ENCODE results near the gene CHID1.

The CHID1 gene

DNA sequence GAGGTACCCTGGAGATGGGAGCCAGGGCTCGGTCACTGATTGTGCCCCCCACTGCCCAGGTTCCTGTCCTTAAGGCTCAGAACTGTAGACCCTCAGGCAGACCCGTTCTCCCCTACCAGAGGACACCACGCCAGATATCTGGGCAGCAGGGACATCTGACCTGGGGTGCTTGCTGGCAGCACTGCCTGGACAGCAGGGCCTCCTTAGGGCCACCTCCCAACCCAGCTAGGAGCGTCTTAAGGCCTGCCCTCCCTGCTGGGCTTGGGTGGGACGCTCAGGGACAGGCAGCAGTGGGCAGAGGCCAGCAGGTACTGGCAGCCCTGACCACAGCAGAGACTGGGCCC lies 71.4 kb downstream of the CHID1 start:
- Histone ChIP-seq H3K79me2 (ENCODE audit: control insufficient read depth, low read length) (peaks cover 25% of the 10 kb centered on the region), H3K27ac (ENCODE audit: low read depth, low read length) (no peak overlapping the region), H3K36me3 (ENCODE audit: control insufficient read depth, low read length) (peaks cover 41% of the 10 kb centered on the region), H3K4me1 (ENCODE audit: control insufficient read depth, low read length) (peaks cover 20% of the 10 kb centered on the region), H3K9me3 (ENCODE audit: control insufficient read depth, insufficient read depth, low read length) (no peaks in the 10 kb centered on the region), H3F3A (ENCODE audit: control insufficient read depth, insufficient read depth) (no peaks in the 10 kb centered on the region), H3K9me2 (replicated peaks; ENCODE audit: control insufficient read depth, low read length) (no peaks in the 10 kb centered on the region), H3K4me2 (ENCODE audit: low read length) (no peak overlapping the region), H4K20me1 (ENCODE audit: control insufficient read depth, insufficient read depth, low read depth, low read length) (peaks cover 14% of the 10 kb centered on the region), H3K27me3 (ENCODE audit: control insufficient read depth, low read length) (peaks cover 20% of the 10 kb centered on the region), H3K4me3 (ENCODE audit: low read length) (no peak overlapping the region)
- no peak for TF ChIP-seq EZH2phosphoT487 (IDR thresholded peaks at IDR 0.05; ENCODE audit: borderline replicate concordance, low read length)
- TF ChIP-seq, protein P1, sequence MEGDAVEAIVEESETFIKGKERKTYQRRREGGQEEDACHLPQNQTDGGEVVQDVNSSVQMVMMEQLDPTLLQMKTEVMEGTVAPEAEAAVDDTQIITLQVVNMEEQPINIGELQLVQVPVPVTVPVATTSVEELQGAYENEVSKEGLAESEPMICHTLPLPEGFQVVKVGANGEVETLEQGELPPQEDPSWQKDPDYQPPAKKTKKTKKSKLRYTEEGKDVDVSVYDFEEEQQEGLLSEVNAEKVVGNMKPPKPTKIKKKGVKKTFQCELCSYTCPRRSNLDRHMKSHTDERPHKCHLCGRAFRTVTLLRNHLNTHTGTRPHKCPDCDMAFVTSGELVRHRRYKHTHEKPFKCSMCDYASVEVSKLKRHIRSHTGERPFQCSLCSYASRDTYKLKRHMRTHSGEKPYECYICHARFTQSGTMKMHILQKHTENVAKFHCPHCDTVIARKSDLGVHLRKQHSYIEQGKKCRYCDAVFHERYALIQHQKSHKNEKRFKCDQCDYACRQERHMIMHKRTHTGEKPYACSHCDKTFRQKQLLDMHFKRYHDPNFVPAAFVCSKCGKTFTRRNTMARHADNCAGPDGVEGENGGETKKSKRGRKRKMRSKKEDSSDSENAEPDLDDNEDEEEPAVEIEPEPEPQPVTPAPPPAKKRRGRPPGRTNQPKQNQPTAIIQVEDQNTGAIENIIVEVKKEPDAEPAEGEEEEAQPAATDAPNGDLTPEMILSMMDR (IDR thresholded peaks at IDR 0.05; ENCODE audit: low read depth, low read length, poor library complexity, severe bottlenecking): no peak

- Histone ChIP-seq H3K4me1 (ENCODE audit: control insufficient read depth, low read length) (peaks cover 14% of the 10 kb centered on the region), H3K36me3 (ENCODE audit: control insufficient read depth, low read length) (peaks cover 41% of the 10 kb centered on the region), H3K4me2 (ENCODE audit: low read length) (no peak overlapping the region), H3K9me3 (ENCODE audit: control insufficient read depth, insufficient read depth, low read length) (no peaks in the 10 kb centered on the region), H3K9me2 (replicated peaks; ENCODE audit: control insufficient read depth, low read length) (no peaks in the 10 kb centered on the region), H3K27ac (ENCODE audit: low read depth, low read length) (no peak overlapping the region), H3K79me2 (ENCODE audit: control insufficient read depth, low read length) (peaks cover 25% of the 10 kb centered on the region), H3F3A (ENCODE audit: control insufficient read depth, insufficient read depth) (no peaks in the 10 kb centered on the region), H3K4me3 (ENCODE audit: low read length) (no peak overlapping the region), H3K27me3 (ENCODE audit: control insufficient read depth, low read length) (peaks cover 20% of the 10 kb centered on the region), H4K20me1 (ENCODE audit: control insufficient read depth, insufficient read depth, low read depth, low read length) (peaks cover 14% of the 10 kb centered on the region)
- TF ChIP-seq EZH2phosphoT487 (IDR thresholded peaks at IDR 0.05; ENCODE audit: borderline replicate concordance, low read length): no peak
- TF ChIP-seq, protein P1 (IDR thresholded peaks at IDR 0.05; ENCODE audit: low read depth, low read length, poor library complexity, severe bottlenecking): peak; percentile 16
Observed at GRCh38 chr11:838441-839279, 72.0 kb downstream of the CHID1 start.

- Histone ChIP-seq H3K9me3 (ENCODE audit: control insufficient read depth, insufficient read depth, low read length) (no peaks in the 10 kb centered on the region), H3K36me3 (ENCODE audit: control insufficient read depth, low read length) (peaks cover 41% of the 10 kb centered on the region), H3K4me1 (ENCODE audit: control insufficient read depth, low read length) (peaks cover 14% of the 10 kb centered on the region), H3K79me2 (ENCODE audit: control insufficient read depth, low read length) (peaks cover 25% of the 10 kb centered on the region), H4K20me1 (ENCODE audit: control insufficient read depth, insufficient read depth, low read depth, low read length) (peaks cover 14% of the 10 kb centered on the region), H3K9me2 (replicated peaks; ENCODE audit: control insufficient read depth, low read length) (no peaks in the 10 kb centered on the region), H3F3A (ENCODE audit: control insufficient read depth, insufficient read depth) (no peaks in the 10 kb centered on the region), H3K27ac (ENCODE audit: low read depth, low read length) (no peak overlapping the region), H3K4me2 (ENCODE audit: low read length) (no peak overlapping the region), H3K27me3 (ENCODE audit: control insufficient read depth, low read length) (peaks cover 22% of the 10 kb centered on the region), H3K4me3 (ENCODE audit: low read length) (no peak overlapping the region)
- TF ChIP-seq, protein P1 (IDR thresholded peaks at IDR 0.05; ENCODE audit: low read depth, low read length, poor library complexity, severe bottlenecking): no peak
- no peak for TF ChIP-seq EZH2phosphoT487 (IDR thresholded peaks at IDR 0.05; ENCODE audit: borderline replicate concordance, low read length)
Observed at GRCh38 chr11:837990-838307, 72.7 kb downstream of the CHID1 start.
